Esophagus squamous epithelium (tissue), 5 donors: ENCODE results near the gene POC1A. TPM values are rescaled to one million over a fixed set of nuclear protein-coding genes. Genes with fewer than 3 reads are reported as not detected.

Experiments used
- DNase-seq: peaks from one replicate; lab custom pipeline; 2025; lab: John Stamatoyannopoulos, UW
- H3K27ac ChIP-seq, 4 donors: fragments of 200-600 bp; sonication (generic); one replicate each; pipeline ENCODE4 v1.5.1; 2016 to 2019; ENCODE audit warnings: mild to moderate bottlenecking in 1 of 4
- H3K27me3 ChIP-seq, 4 donors: fragments of 200-600 bp; sonication (generic); 1 replicate in 3 of 4; 2 replicates in 1 of 4; pipeline versions ENCODE4 v1.5.1 to v1.6.0; 2017 to 2021; ENCODE audit warnings: antibody characterized with exemption in 1 of 4
- H3K36me3 ChIP-seq, 3 donors: fragments of 200-600 bp; sonication (generic); one replicate each; pipeline ENCODE4 v1.5.1; 2016 to 2019
- H3K4me1 ChIP-seq, 3 donors: fragments of 200-600 bp; sonication (generic); one replicate each; pipeline ENCODE4 v1.5.1; 2017 to 2019
- H3K4me3 ChIP-seq, 4 donors: fragments of 200-600 bp; sonication (generic); 1 replicate in 3 of 4; 2 replicates in 1 of 4; pipeline ENCODE4 v1.5.1; 2016 to 2019; ENCODE audit warnings: mild to moderate bottlenecking in 2 of 4, moderate library complexity in 1 of 4
- H3K9me3 ChIP-seq, 3 donors: fragments of 200-600 bp; sonication (generic); one replicate each; pipeline ENCODE4 v1.5.1; 2016 to 2019
- CTCF ChIP-seq, 6 experiments: fragments of 450-650 bp in 4 of 6; fragments of 200-600 bp in 2 of 6; sonication (generic) in 2 of 6; IDR thresholded peaks; one replicate each; pipeline ENCODE4 v1.5.1; 2016 to 2019; ENCODE audit warnings: antibody characterized with exemption in 6 of 6, mild to moderate bottlenecking in 4 of 6, moderate library complexity in 4 of 6
- POLR2A ChIP-seq, 4 donors: fragments of 450-650 bp; IDR thresholded peaks; one replicate each; pipeline ENCODE4 v1.6.1; 2017; ENCODE audit warnings: antibody characterized with exemption in 4 of 4, mild to moderate bottlenecking in 4 of 4, moderate library complexity in 3 of 4
- WGBS, 2 donors: methylation state at CpG; one replicate each; pipeline ENCODE4 v1.1.5; 2018; 5-methylcytosine and 5-hydroxymethylcytosine counted together
- intact Hi-C: fragments of 100-400 bp; cut with DNase I; formaldehyde crosslinking; loops from one replicate; pipeline ENCODE4 v1.15.0; 2022
- total RNA-seq, 4 donors: library from RNA; depleted of rRNA; stranded (reverse); fragments of >200 nt; gene quantifications; one replicate each; pipeline ENCODE4 v1.1.0, GENCODE V29; 2016
- donor health status: DM: yes; HTN: yes; CAD: no.

POC1A gene
- total RNA-seq, 4 donors from 2014 or later = 2.7 to 10.3 (median 4.8) TPM

GRCh38 chr3:52184690-52185089 is 30.5 kb upstream of the POC1A start:
- no peak for DNase-seq
- Histone ChIP-seq H3K27ac (no peak overlapping the region), H3K9me3 (no peaks in the 10 kb centered on the region), H3K4me3 (no peak overlapping the region), H3K27me3 (no peaks in the 10 kb centered on the region), H3K4me1 (peaks cover 0 to 11% (median 0%) of the 10 kb centered on the region in 3 donors), H3K36me3 (no peaks in the 10 kb centered on the region)
- intact Hi-C loops = no loop called here
- TF ChIP-seq CTCF (IDR thresholded peaks at IDR 0.05) = no peak
- no peak for TF ChIP-seq POLR2A (IDR thresholded peaks at IDR 0.05)
- WGBS, 2 donors = 92% methylated on average over 2 of the region's 8 CpGs; no CpG with 5 or more reads in 1 of the 2 donors

DNA sequence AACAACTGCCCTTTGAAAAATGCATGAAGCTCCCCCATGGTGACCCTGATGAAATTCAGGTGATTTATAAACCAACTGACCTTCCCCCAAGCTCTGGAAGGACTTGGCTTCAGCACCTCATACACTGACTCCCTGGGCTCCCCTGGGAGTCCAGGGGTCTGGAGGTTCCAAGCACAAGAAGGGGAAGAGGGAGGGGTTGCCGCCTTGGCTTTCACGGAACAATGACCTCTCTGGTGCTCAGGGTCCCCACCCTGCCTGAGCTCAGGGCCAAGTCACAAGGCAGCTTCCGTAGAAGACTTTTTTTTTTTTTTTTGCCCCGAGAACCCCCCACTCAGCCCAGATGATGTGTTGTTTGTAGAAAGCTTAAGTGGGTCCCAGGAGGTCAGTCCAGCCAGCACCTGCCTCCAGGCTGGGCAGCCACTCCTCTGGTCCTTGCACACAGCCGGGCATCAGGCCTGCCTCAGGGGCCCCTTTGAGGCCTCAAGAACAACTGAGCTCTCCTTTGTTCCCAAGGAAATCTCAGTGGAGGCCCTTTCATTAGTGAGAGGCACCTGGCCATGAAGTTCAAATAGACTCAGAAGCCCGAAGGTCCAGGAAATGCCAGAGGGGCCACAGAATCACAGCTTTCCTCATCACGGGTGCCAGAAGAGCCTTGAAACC is 29.7 kb upstream of the POC1A start:
- peaks cover 0 to 6% (median 0%) of the 10 kb centered on the region in 3 donors for H3K4me1 ChIP-seq
- 85% methylated on average over 2 to 5 of the region's 7 CpGs for WGBS, 2 donors
- intact Hi-C loops = no loop called here
- no peaks in the 10 kb centered on the region for H3K9me3 ChIP-seq
- no peak overlapping the region for H3K4me3 ChIP-seq
- no peak overlapping the region for H3K27ac ChIP-seq
- no peaks in the 10 kb centered on the region for H3K27me3 ChIP-seq
- DNase-seq = no peak
- TF ChIP-seq CTCF (IDR thresholded peaks at IDR 0.05) = no peak
- no peak for TF ChIP-seq POLR2A (IDR thresholded peaks at IDR 0.05)
- H3K36me3 ChIP-seq = no peaks in the 10 kb centered on the region

DNA sequence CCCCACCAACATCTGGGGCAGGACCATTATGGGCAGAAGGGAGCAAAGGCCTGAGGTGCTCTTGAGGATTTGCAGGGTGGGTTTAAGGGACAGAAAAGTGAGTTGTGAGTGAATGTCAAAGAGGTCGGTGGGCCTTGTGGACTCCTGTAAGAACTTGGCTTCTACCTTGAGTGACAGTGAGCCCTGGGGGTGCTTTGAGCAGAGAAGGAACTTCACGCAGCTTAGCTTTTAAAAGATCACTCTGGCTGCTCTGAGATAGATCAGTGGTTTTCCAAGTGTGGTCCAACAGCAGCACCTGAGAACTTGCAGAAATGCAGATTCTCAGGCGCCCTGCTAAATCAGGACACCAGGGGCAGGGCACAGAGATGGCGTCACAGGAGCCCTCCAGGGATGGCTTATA is 28.5 kb upstream of the POC1A start:
- no peak for DNase-seq
- TF ChIP-seq POLR2A (IDR thresholded peaks at IDR 0.05) = no peak
- no peak for TF ChIP-seq CTCF (IDR thresholded peaks at IDR 0.05)
- Histone ChIP-seq H3K9me3 (no peaks in the 10 kb centered on the region), H3K27ac (peak overlapping the region in 2 of 4 donors; percentile 6 to 14), H3K4me3 (no peak overlapping the region), H3K36me3 (no peaks in the 10 kb centered on the region), H3K27me3 (no peaks in the 10 kb centered on the region), H3K4me1 (peaks cover 0 to 8% (median 0%) of the 10 kb centered on the region in 3 donors)
- WGBS, 2 donors = 68 to 83% methylated on average over 3 to 4 of the region's 4 CpGs
- intact Hi-C loops = no loop called here

GRCh38 chr3:52182196-52182595 is 28.0 kb upstream of the POC1A start:
- DNase-seq = no peak
- Histone ChIP-seq H3K27ac (peak overlapping the region in 2 of 4 donors; percentile 6 to 14), H3K9me3 (no peaks in the 10 kb centered on the region), H3K4me1 (peaks cover 0 to 13% (median under 1%) of the 10 kb centered on the region in 3 donors), H3K36me3 (no peaks in the 10 kb centered on the region), H3K27me3 (no peaks in the 10 kb centered on the region), H3K4me3 (no peak overlapping the region)
- TF ChIP-seq POLR2A (IDR thresholded peaks at IDR 0.05) (no peak), CTCF (IDR thresholded peaks at IDR 0.05) (no peak)
- intact Hi-C loops = no loop called here
- 66 to 80% methylated on average over 1 to 4 of the region's 5 CpGs for WGBS, 2 donors

DNA sequence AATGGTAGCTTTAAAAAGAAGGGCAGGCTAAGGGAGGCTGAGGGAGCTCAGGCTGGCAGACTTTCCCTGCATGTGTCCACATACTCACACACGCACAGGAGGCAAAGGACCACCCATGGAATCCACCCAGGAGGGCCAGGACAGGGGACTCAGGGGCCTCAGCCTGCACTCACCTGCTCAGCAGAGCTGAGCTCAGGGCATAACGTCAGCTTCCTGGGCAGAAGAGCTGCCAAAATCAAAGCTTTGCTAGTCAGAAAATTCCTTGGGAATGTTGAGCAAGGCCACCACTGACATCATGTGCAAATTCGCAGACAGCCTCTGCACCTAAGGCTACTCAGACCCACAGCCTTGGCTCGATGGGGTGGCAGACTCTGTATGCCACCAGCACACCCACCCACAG is 27.3 kb upstream of the POC1A start:
- Histone ChIP-seq H3K9me3 (no peaks in the 10 kb centered on the region), H3K36me3 (no peaks in the 10 kb centered on the region), H3K4me1 (peaks cover 0 to 19% (median 5%) of the 10 kb centered on the region in 3 donors), H3K27ac (no peak overlapping the region), H3K4me3 (no peak overlapping the region), H3K27me3 (no peaks in the 10 kb centered on the region)
- 0 to 34% methylated on average over 1 to 4 of the region's 4 CpGs for WGBS, 2 donors
- no peak for TF ChIP-seq CTCF (IDR thresholded peaks at IDR 0.05)
- TF ChIP-seq POLR2A (IDR thresholded peaks at IDR 0.05) = no peak
- intact Hi-C loops = no loop called here
- DNase-seq = no peak
